ENCODE data around the gene SH3PXD2A.

GRCh38 chr10:103765981-103766380, 89.4 kb downstream of the SH3PXD2A start:
- TF ChIP-seq CTCF (conservative IDR thresholded peaks at IDR 0.05; ENCODE audit: low read depth in 2 of 2): no peak
- no peak for TF ChIP-seq NANOG (IDR thresholded peaks at IDR 0.05; ENCODE audit: borderline replicate concordance)
- TF ChIP-seq EZH2phosphoT487 (IDR thresholded peaks at IDR 0.05; ENCODE audit: unreplicated experiment): no peak
- no peak for TF ChIP-seq EZH2 (IDR thresholded peaks at IDR 0.05; ENCODE audit: low read depth, unreplicated experiment)
- no peak for TF ChIP-seq POLR2AphosphoS5 (IDR thresholded peaks at IDR 0.05; ENCODE audit: low read depth)
- TF ChIP-seq, protein P1, sequence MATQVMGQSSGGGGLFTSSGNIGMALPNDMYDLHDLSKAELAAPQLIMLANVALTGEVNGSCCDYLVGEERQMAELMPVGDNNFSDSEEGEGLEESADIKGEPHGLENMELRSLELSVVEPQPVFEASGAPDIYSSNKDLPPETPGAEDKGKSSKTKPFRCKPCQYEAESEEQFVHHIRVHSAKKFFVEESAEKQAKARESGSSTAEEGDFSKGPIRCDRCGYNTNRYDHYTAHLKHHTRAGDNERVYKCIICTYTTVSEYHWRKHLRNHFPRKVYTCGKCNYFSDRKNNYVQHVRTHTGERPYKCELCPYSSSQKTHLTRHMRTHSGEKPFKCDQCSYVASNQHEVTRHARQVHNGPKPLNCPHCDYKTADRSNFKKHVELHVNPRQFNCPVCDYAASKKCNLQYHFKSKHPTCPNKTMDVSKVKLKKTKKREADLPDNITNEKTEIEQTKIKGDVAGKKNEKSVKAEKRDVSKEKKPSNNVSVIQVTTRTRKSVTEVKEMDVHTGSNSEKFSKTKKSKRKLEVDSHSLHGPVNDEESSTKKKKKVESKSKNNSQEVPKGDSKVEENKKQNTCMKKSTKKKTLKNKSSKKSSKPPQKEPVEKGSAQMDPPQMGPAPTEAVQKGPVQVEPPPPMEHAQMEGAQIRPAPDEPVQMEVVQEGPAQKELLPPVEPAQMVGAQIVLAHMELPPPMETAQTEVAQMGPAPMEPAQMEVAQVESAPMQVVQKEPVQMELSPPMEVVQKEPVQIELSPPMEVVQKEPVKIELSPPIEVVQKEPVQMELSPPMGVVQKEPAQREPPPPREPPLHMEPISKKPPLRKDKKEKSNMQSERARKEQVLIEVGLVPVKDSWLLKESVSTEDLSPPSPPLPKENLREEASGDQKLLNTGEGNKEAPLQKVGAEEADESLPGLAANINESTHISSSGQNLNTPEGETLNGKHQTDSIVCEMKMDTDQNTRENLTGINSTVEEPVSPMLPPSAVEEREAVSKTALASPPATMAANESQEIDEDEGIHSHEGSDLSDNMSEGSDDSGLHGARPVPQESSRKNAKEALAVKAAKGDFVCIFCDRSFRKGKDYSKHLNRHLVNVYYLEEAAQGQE (IDR thresholded peaks at IDR 0.05; ENCODE audit: unreplicated experiment): no peak
- TF ChIP-seq ZNF331 (CRISPR knock-in tag; IDR thresholded peaks at IDR 0.05; ENCODE audit: low read depth): no peak
- TF ChIP-seq CREB1 (CRISPR knock-in tag; IDR thresholded peaks at IDR 0.05; ENCODE audit: low read depth): no peak
- no peak for TF ChIP-seq JUNB (IDR thresholded peaks at IDR 0.05; ENCODE audit: unreplicated experiment)
- no peak for TF ChIP-seq STAT1 (IDR thresholded peaks at IDR 0.05; ENCODE audit: unreplicated experiment)
- TF ChIP-seq ZNF462 (CRISPR knock-in tag; IDR thresholded peaks at IDR 0.05): no peak
- TF ChIP-seq ETS1 (IDR thresholded peaks at IDR 0.05): no peak
- TF ChIP-seq ZNF114 (CRISPR knock-in tag; IDR thresholded peaks at IDR 0.05): no peak
